Smooth muscle cell (in vitro differentiated cells): ENCODE measurements around the gene HNRNPL. TPM values are rescaled to one million over a fixed set of nuclear protein-coding genes. Genes with fewer than 3 reads are reported as not detected.

Experiments used
- DNase-seq: peaks from one replicate; lab custom pipeline; 2025; ENCODE audit not compliant: unreplicated experiment; lab: John Stamatoyannopoulos, UW
- H2AFZ ChIP-seq: fragments of 200-600 bp; sonication (generic); 2 replicates; pipeline ENCODE4 v1.6.0; 2016; ENCODE audit warnings: antibody characterized with exemption, low read depth, mild to moderate bottlenecking
- H3F3A ChIP-seq: fragments of 200-600 bp; sonication (generic); 2 replicates; pipeline ENCODE4 v1.6.0; 2017; ENCODE audit warnings: antibody characterized with exemption, low read depth
- H3K27ac ChIP-seq: fragments of 200-600 bp; sonication (generic); 2 replicates; pipeline ENCODE4 v1.5.1; 2016; ENCODE audit warnings: low read depth, mild to moderate bottlenecking
- H3K27me3 ChIP-seq: fragments of 200-600 bp; sonication (generic); 2 replicates; pipeline ENCODE4 v1.6.1; 2016; ENCODE audit warnings: low read depth, mild to moderate bottlenecking
- H3K36me3 ChIP-seq: fragments of 200-600 bp; sonication (generic); 2 replicates; pipeline ENCODE4 v1.5.1; 2016; ENCODE audit warnings: low read depth
- H3K4me1 ChIP-seq: fragments of 200-600 bp; sonication (generic); 2 replicates; pipeline ENCODE4 v1.5.1; 2016; ENCODE audit warnings: low read depth
- H3K4me2 ChIP-seq: fragments of 200-600 bp; sonication (generic); 2 replicates; pipeline ENCODE4 v1.6.0; 2016; ENCODE audit warnings: mild to moderate bottlenecking
- H3K4me3 ChIP-seq: fragments of 200-600 bp; sonication (generic); 2 replicates; pipeline ENCODE4 v1.5.1; 2016; ENCODE audit warnings: mild to moderate bottlenecking
- H3K79me2 ChIP-seq: fragments of 200-600 bp; sonication (generic); 2 replicates; pipeline ENCODE4 v1.6.0; 2016; ENCODE audit warnings: low read depth, mild to moderate bottlenecking
- H3K9ac ChIP-seq: fragments of 200-600 bp; sonication (generic); 2 replicates; pipeline ENCODE4 v1.6.0; 2016; ENCODE audit warnings: low read depth
- H3K9me3 ChIP-seq: fragments of 200-600 bp; sonication (generic); replicated peaks from 2 replicates; pipeline ENCODE4 v1.5.1; 2016; ENCODE audit warnings: low read depth
- H4K20me1 ChIP-seq: fragments of 200-600 bp; sonication (generic); 2 replicates; pipeline ENCODE4 v1.6.0; 2016; ENCODE audit warnings: low read depth
- CTCF ChIP-seq: fragments of 200-600 bp; sonication (generic); IDR thresholded peaks from 2 replicates; pipeline ENCODE4 v1.5.1; 2017; ENCODE audit warnings: borderline replicate concordance, mild to moderate bottlenecking, antibody characterized with exemption; ENCODE audit not compliant: insufficient read depth, poor library complexity, severe bottlenecking
- WGBS: methylation state at CpG from one replicate; pipeline ENCODE4 v1.1.7; 2016; ENCODE audit warnings: low lambda C conversion rate; 5-methylcytosine and 5-hydroxymethylcytosine counted together
- polyA plus RNA-seq: library from polyadenylated mRNA; unstranded; fragments of >200 nt; fragmentation: Nextera tagmentation; extraction: Ambion mirVana; gene quantifications from 2 replicates; pipeline ENCODE4 v1.2.1, GENCODE V29; 2016
- total RNA-seq: library from RNA; depleted of rRNA; stranded (reverse); fragments of >200 nt; gene quantifications from 2 replicates; pipeline ENCODE4 v1.2.3, GENCODE V29; 2014

The HNRNPL gene
- total and polyA plus RNA-seq, 2 experiments from 2014 or later: 158 to 174 TPM

GRCh38 chr19:38844093-38844686 lies 5.6 kb downstream of the HNRNPL start:
- H3K4me2 ChIP-seq: no peak overlapping the region
- no peak overlapping the region for H3K9ac ChIP-seq
- no peak overlapping the region for H3K27ac ChIP-seq
- H2AFZ ChIP-seq: no peak overlapping the region
- H3F3A ChIP-seq: peaks cover 44% of the 10 kb centered on the region
- TF ChIP-seq CTCF: no peak
- no peak for DNase-seq
- peaks cover 100% of the 10 kb centered on the region for H4K20me1 ChIP-seq
- no peaks in the 10 kb centered on the region for H3K9me3 ChIP-seq
- no peak overlapping the region for H3K4me3 ChIP-seq
- peaks cover 91% of the 10 kb centered on the region for H3K79me2 ChIP-seq
- WGBS: 98% methylated on average over 11 of the region's 11 CpGs
- no peaks in the 10 kb centered on the region for H3K27me3 ChIP-seq
- H3K4me1 ChIP-seq: peaks cover 7% of the 10 kb centered on the region
- peaks cover 45% of the 10 kb centered on the region for H3K36me3 ChIP-seq

DNA sequence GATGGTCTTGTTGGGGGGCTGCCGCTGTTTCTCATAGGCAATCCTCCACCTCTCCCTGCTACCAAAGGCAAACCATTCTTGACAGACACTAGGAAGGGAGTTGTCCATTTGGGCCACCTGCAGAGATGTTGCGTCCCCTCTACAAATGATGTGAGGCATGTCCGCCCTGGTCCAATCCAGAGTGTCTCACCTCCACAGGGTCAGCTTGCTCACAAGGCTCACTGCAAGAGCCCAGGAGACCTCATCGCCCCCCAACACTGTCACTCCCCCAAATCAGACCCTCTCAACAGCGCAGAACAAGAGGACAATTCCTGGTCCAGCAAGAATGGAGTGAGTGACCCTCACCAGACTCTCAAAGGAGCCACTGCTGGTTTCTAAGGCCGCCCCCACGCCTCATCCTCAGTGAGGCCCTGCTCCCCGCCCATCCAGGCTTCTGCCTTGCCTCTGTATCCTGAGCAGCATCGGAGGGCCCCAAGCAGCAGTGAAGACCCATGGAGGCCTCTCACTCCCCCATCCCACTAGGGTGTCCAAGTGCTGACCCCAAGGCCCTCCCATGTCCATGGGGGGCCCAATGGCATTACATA lies 6.5 kb downstream of the HNRNPL start:
- Histone ChIP-seq H3F3A (peaks cover 41% of the 10 kb centered on the region), H3K79me2 (peaks cover 83% of the 10 kb centered on the region), H3K9ac (no peak overlapping the region), H3K4me3 (no peak overlapping the region), H3K4me2 (no peak overlapping the region), H2AFZ (no peak overlapping the region), H3K27me3 (no peaks in the 10 kb centered on the region), H3K4me1 (peaks cover 7% of the 10 kb centered on the region), H3K36me3 (peaks cover 47% of the 10 kb centered on the region), H3K9me3 (no peaks in the 10 kb centered on the region), H3K27ac (no peak overlapping the region), H4K20me1 (peaks cover 100% of the 10 kb centered on the region)
- DNase-seq: no peak
- no peak for TF ChIP-seq CTCF
- 98% methylated on average over 9 of the region's 9 CpGs for WGBS

DNA sequence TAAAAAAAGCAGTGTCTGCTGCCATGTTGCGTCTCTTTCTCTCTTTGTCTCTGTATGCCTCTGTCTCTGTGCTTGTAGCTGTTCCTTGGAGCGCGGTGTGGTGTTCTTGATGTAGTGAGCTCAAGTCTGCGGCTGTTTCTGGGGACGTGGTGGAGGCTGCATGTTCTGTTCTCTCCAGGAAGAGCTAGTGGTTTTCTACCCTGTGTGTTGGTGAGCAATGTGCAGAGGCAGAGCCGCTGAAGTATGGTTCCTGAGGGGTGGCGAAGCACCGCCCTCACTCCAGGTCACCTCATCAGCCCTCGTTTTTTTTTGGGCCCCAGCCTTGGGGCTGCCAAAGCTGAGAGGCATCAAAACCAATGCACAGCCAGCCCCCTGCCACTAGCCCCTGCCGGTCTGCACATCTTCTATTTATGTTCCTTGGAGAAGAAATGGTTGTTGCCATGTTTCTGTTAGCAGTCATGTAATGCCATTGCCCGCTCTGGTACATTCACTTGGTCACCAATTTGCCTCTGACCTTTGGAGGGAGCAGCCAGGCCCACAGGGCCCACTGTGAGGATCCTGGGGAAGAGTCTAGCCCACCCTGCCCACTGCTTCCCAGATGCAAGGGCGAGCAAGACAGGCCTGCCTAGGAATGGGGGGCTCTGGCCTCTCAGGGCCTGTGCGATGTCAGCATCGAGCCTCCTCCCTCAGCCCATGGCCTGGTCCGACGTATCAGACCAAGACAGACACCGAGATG lies 7.2 kb downstream of the HNRNPL start:
- peaks cover 47% of the 10 kb centered on the region for H3K36me3 ChIP-seq
- peaks cover 100% of the 10 kb centered on the region for H4K20me1 ChIP-seq
- no peaks in the 10 kb centered on the region for H3K27me3 ChIP-seq
- H3F3A ChIP-seq: peaks cover 47% of the 10 kb centered on the region
- H3K79me2 ChIP-seq: peaks cover 76% of the 10 kb centered on the region
- no peak for TF ChIP-seq CTCF
- WGBS: 96% methylated on average over 17 of the region's 17 CpGs
- H3K4me3 ChIP-seq: no peak overlapping the region
- no peak overlapping the region for H3K27ac ChIP-seq
- DNase-seq: no peak
- H3K9me3 ChIP-seq: no peaks in the 10 kb centered on the region
- H2AFZ ChIP-seq: no peak overlapping the region
- no peak overlapping the region for H3K4me2 ChIP-seq
- no peak overlapping the region for H3K9ac ChIP-seq
- H3K4me1 ChIP-seq: peaks cover under 1% of the 10 kb centered on the region
